GM06990 (cell line): ENCODE results near the gene PEX11G.

Source experiments
- DNase-seq: peaks from one replicate; pipeline ENCODE4 v3.0.0-alpha.2; 2011; ENCODE audit not compliant: insufficient read length; ENCODE audit errors: extremely low read depth
- H3K27me3 ChIP-seq: replicated peaks from 2 replicates; pipeline ENCODE4 v1.6.0; 2011; ENCODE audit warnings: low read length; ENCODE audit not compliant: control insufficient read depth, insufficient read depth
- H3K36me3 ChIP-seq: 2 replicates; pipeline ENCODE4 v1.5.1; 2011; ENCODE audit warnings: low read length; ENCODE audit not compliant: control insufficient read depth, insufficient read depth
- H3K4me3 ChIP-seq: replicated peaks from 2 replicates; pipeline ENCODE4 v1.5.1; 2011; ENCODE audit warnings: low read depth, mild to moderate bottlenecking, control low read depth, low read length
- CTCF ChIP-seq: IDR thresholded peaks from 2 replicates; pipeline ENCODE4 v1.5.1; 2011; ENCODE audit warnings: low read length, control low read depth, mild to moderate bottlenecking, inconsistent platforms; ENCODE audit not compliant: insufficient read depth, poor library complexity, severe bottlenecking

Gene PEX11G

DNA sequence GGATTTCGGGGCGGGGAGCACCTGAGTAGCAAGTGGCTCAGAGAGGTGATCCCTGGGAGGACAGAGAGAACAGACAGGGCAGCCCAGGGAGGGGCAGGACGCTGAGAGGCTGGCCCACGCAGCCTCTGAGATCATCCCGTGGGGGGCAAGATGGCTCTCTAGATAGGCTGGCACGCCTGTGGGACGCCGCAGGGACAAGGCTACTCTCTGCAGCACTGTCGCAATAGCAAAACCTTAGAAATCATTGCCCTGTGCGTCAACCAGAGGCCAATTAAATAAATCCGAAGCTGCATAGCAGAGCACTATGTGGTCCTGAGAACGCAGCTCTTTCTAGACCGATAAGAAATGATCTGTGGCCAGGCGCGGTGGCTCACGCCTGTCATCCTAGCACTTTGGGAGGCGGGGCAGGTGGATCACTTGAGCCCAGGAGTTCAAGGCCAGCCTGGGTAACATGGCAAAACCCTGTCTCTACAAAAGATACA, 5.1 kb downstream of the PEX11G start:
- Histone ChIP-seq H3K36me3 (no peaks in the 10 kb centered on the region), H3K27me3 (no peaks in the 10 kb centered on the region), H3K4me3 (no peak overlapping the region)
- no peak for DNase-seq
- no peak for TF ChIP-seq CTCF

DNA sequence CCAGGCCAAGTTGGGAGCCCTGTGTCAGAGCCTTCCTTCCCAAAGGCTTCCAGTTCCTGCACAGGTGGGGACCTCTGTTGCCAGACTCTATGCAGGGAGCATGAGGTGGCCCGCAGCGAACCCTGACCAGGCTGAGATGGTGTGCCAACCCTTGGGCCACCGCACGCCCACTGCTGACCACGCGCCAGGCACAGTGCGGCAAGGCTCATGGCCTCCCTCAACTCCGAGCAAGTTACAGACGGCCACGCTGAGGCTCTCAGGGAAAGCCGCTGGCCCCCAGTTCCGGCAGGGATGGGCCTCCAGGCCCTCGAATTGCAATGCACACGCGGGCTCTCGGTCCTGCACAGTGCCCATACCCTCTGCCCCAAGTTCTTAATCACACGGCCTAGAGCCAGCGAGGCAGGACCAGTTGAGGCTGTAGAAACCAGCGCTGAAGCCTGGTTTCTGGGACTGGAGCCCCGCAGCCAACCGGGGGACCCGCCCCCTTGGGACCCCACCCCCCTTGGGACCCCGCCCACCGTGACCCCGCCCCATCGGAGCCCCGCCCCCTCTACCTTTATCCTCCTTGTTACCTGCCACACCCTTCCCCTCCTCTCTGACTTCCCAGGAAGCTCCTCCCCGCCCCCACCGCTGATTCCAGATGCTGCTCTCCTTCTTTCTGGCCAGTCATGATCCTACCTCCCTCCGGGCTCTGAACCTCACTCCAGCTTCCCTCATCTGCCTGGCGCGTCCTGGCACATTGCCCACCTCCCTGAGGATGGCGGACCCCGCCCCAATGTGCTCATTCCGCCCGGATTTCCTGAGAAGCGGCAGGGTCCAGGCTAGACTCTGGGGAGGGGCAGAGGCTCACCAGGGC, 6.0 kb downstream of the PEX11G start:
- DNase-seq, result no peak
- H3K4me3 ChIP-seq, result no peak overlapping the region
- H3K36me3 ChIP-seq, result no peaks in the 10 kb centered on the region
- no peak for TF ChIP-seq CTCF
- no peaks in the 10 kb centered on the region for H3K27me3 ChIP-seq

- Histone ChIP-seq H3K27me3 (no peaks in the 10 kb centered on the region), H3K36me3 (no peaks in the 10 kb centered on the region), H3K4me3 (no peak overlapping the region)
- DNase-seq, result no peak
- no peak for TF ChIP-seq CTCF
These were observed 7.9 kb downstream of the PEX11G start for GRCh38 chr19:7480970-7481255.

DNA sequence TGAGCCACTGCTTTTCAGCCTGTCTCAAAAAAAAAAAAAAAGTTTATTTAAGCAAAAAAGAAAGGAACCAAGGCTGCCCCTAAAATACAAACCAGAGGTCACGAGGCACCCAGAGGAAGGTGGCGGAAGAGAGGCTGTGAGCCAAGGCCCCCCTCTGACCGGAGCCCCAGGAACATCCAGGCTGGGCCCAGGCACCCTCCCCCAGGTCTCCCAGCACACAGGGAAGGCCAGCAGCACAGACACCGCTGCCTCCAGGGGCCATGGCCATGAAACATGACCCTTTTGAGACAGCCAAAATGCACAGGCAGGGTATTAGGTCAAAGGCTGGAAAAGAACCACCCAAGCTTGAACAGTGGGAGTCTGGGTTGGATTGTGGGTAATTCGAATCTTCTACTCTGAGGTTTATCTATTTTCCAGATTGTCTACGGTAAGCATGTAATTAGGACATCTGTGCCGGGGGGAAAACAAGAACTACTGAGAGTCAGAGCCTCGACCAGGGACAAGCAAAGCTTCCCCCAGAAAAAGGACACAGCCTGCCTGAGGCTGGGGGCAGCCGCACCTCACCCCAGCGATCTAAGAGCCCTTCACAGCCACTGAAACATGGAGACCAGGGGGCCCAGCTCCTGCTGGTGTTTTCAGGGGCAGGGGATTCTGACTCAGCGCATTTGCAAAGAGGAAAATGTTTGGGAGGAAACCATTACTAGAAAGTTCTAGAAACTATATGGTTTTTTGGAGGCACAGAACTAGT, 8.4 kb downstream of the PEX11G start:
- H3K27me3 ChIP-seq, result no peaks in the 10 kb centered on the region
- no peak for DNase-seq
- no peak overlapping the region for H3K4me3 ChIP-seq
- TF ChIP-seq CTCF, result no peak
- H3K36me3 ChIP-seq, result no peaks in the 10 kb centered on the region

GRCh38 chr19:7478843-7479227, 10.0 kb downstream of the PEX11G start:
- TF ChIP-seq CTCF, result no peak
- H3K27me3 ChIP-seq, result no peaks in the 10 kb centered on the region
- no peak for DNase-seq
- H3K4me3 ChIP-seq, result no peak overlapping the region
- no peaks in the 10 kb centered on the region for H3K36me3 ChIP-seq
